GM12878 (cell line): Measurements from ENCODE around the gene FGFRL1.

Experiments used
- BHLHE40 ChIP-seq, 2 experiments: fragments of 450-650 bp in 1 of 2; IDR thresholded peaks; 2 replicates each; pipeline ENCODE4 v1.6.1; 2011 to 2017; ENCODE audit warnings: low read depth in 2 of 2, borderline replicate concordance in 1 of 2, improper control_type of control experiment in 1 of 2, low read length in 1 of 2, mild to moderate bottlenecking in 1 of 2
- CREB1 ChIP-seq: IDR thresholded peaks from 2 replicates; pipeline ENCODE4 v1.6.1; 2012; ENCODE audit warnings: low read depth, mild to moderate bottlenecking, inconsistent platforms
- EGR1 ChIP-seq, 2 experiments: IDR thresholded peaks; 1 replicate in 1 of 2; 2 replicates in 1 of 2; pipeline ENCODE4 v1.6.1; 2011 to 2012; ENCODE audit warnings: low read depth in 2 of 2, low read length in 2 of 2, borderline replicate concordance in 1 of 2, mild to moderate bottlenecking in 1 of 2, moderate library complexity in 1 of 2
- EP300 ChIP-seq, 2 experiments: fragments of 150-350 bp in 1 of 2; IDR thresholded peaks; 2 replicates each; pipeline ENCODE4 v1.6.1; 2011 to 2012; ENCODE audit warnings: low read depth in 2 of 2, low read length in 2 of 2, borderline replicate concordance in 1 of 2, improper control_type of control experiment in 1 of 2, inconsistent platforms in 1 of 2; ENCODE audit not compliant: control insufficient read depth in 1 of 2
- EZH2 ChIP-seq: IDR thresholded peaks from 2 replicates; pipeline ENCODE4 v1.6.1; 2012; ENCODE audit warnings: low read depth, mild to moderate bottlenecking, control low read depth, inconsistent platforms, low read length, borderline replicate concordance; ENCODE audit not compliant: control insufficient read depth
- FOS ChIP-seq: IDR thresholded peaks from 3 replicates; pipeline ENCODE4 v1.6.1; 2011; ENCODE audit warnings: borderline replicate concordance; ENCODE audit not compliant: insufficient read length; ENCODE audit errors: extremely low read depth
- POLR2A ChIP-seq: IDR thresholded peaks from 2 replicates; pipeline ENCODE4 v1.6.1; 2011; ENCODE audit warnings: low read depth, mild to moderate bottlenecking, low read length
- RFX5 ChIP-seq: IDR thresholded peaks from 2 replicates; pipeline ENCODE4 v1.6.1; 2011; ENCODE audit warnings: low read depth, low read length, improper control_type of control experiment
- SIX5 ChIP-seq: IDR thresholded peaks from 2 replicates; pipeline ENCODE4 v1.6.1; 2011; ENCODE audit warnings: mild to moderate bottlenecking, low read depth, low read length, moderate library complexity; ENCODE audit not compliant: severe bottlenecking
- TAF1 ChIP-seq: IDR thresholded peaks from 2 replicates; pipeline ENCODE4 v1.6.1; 2011; ENCODE audit warnings: mild to moderate bottlenecking, low read depth, low read length, borderline replicate concordance
- TCF7 ChIP-seq: IDR thresholded peaks from 2 replicates; pipeline ENCODE4 v1.6.1; 2014; ENCODE audit warnings: antibody characterized with exemption, borderline replicate concordance
- ZNF274 ChIP-seq: IDR thresholded peaks from one replicate; pipeline ENCODE4 v1.8.0; 2011; ENCODE audit not compliant: insufficient read length, insufficient read depth
- TF ChIP-seq, protein P1 (sequence below): fragments of 450-650 bp; IDR thresholded peaks from 2 replicates; pipeline ENCODE4 v1.6.1; 2018; ENCODE audit warnings: borderline replicate concordance, mild to moderate bottlenecking; ENCODE audit not compliant: partially characterized antibody
- TF ChIP-seq, protein P2 (sequence below), 3 experiments: IDR thresholded peaks in 2 of 3; conservative IDR thresholded peaks in 1 of 3; 2 replicates each; pipeline ENCODE4 v1.5.1; 2011; ENCODE audit warnings: low read depth in 3 of 3, low read length in 3 of 3, mild to moderate bottlenecking in 3 of 3, control low read depth in 2 of 3, moderate library complexity in 2 of 3, inconsistent platforms in 1 of 3, mixed read lengths in 1 of 3; ENCODE audit not compliant: control insufficient read depth in 2 of 3, insufficient read depth in 1 of 3; ENCODE audit errors: extremely low read depth in 1 of 3

DNA sequence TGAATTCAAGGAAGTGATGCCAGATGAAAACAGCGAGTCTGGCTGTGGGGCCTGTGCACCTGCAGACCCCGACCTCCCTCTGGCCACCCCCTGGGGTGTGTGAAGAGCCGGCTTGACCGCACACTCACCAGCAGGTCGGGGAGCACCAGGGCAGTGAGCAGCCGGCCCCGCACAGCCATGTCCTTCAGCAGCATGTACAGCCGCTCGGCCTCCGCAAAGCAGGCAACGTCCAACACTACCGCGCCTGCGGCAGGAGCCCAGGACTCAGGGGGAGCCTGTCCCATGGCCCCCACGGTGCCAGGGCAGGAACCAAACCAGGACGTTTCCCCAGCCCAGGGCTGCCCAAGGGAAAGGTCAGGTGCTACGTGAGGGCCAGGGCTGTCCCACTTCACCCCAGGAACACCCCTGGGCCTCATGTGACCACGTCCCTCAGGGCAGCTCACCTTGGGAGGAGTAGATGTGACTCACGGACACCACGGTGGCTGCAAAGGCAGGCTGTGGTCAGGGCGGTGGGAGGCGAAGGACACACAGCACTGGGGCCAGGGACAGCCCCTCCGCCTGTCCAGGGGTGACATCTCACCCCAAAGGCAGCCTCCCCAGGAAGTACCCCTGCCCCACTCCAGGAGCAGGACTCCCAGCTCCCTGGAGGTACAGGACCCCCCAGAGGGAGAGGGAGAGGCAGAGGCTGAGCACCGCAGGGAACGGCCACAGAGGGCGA, 46.2 kb upstream of the FGFRL1 start:
- TF ChIP-seq CREB1 (no peak), EZH2 (no peak), SIX5 (no peak), TAF1 (no peak), ZNF274 (no peak), POLR2A (no peak), EP300 (IDR thresholded peaks at IDR 0.05; ENCODE audit: borderline replicate concordance in 1 of 2, control insufficient read depth in 1 of 2, low read depth in 2 of 2, low read length in 2 of 2) (no peak), RFX5 (no peak), BHLHE40 (IDR thresholded peaks at IDR 0.05; ENCODE audit: borderline replicate concordance in 1 of 2, low read depth in 2 of 2, low read length in 1 of 2) (no peak), FOS (no peak), EGR1 (IDR thresholded peaks at IDR 0.05; ENCODE audit: borderline replicate concordance in 1 of 2, low read depth in 2 of 2, low read length in 2 of 2) (no peak), TCF7 (no peak)
- TF ChIP-seq, protein P1, sequence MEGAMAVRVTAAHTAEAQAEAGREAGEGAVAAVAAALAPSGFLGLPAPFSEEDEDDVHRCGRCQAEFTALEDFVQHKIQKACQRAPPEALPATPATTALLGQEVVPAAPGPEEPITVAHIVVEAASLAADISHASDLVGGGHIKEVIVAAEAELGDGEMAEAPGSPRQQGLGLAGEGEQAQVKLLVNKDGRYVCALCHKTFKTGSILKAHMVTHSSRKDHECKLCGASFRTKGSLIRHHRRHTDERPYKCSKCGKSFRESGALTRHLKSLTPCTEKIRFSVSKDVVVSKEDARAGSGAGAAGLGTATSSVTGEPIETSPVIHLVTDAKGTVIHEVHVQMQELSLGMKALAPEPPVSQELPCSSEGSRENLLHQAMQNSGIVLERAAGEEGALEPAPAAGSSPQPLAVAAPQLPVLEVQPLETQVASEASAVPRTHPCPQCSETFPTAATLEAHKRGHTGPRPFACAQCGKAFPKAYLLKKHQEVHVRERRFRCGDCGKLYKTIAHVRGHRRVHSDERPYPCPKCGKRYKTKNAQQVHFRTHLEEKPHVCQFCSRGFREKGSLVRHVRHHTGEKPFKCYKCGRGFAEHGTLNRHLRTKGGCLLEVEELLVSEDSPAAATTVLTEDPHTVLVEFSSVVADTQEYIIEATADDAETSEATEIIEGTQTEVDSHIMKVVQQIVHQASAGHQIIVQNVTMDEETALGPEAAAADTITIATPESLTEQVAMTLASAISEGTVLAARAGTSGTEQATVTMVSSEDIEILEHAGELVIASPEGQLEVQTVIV: no peak
- TF ChIP-seq, protein P2, sequence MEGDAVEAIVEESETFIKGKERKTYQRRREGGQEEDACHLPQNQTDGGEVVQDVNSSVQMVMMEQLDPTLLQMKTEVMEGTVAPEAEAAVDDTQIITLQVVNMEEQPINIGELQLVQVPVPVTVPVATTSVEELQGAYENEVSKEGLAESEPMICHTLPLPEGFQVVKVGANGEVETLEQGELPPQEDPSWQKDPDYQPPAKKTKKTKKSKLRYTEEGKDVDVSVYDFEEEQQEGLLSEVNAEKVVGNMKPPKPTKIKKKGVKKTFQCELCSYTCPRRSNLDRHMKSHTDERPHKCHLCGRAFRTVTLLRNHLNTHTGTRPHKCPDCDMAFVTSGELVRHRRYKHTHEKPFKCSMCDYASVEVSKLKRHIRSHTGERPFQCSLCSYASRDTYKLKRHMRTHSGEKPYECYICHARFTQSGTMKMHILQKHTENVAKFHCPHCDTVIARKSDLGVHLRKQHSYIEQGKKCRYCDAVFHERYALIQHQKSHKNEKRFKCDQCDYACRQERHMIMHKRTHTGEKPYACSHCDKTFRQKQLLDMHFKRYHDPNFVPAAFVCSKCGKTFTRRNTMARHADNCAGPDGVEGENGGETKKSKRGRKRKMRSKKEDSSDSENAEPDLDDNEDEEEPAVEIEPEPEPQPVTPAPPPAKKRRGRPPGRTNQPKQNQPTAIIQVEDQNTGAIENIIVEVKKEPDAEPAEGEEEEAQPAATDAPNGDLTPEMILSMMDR (IDR thresholded peaks at IDR 0.05 in 2 of 3, conservative IDR thresholded peaks at IDR 0.05 in 1 of 3; ENCODE audit: control insufficient read depth in 2 of 3, extremely low read depth in 1 of 3, insufficient read depth in 1 of 3, low read depth in 3 of 3, low read length in 3 of 3): no peak
